Activated T-helper 1 cell treated with anti-CD3 and anti-CD28 coated beads, Interleukin-2, amount 50 U/mL, for 16 hours (primary cell): ENCODE results near the gene UNC79.

Source experiments
- DNase-seq, 2 donors: peaks; one replicate each; pipeline ENCODE4 v3.0.0-alpha.2; 2020; ENCODE audit warnings: low read depth in 1 of 2, low spot score in 1 of 2

UNC79 gene

GRCh38 chr14:93723001-93723400, 292.3 kb downstream of the UNC79 start:
- DNase-seq = no peak

GRCh38 chr14:93725002-93725582, 294.4 kb downstream of the UNC79 start:
- no peak for DNase-seq

GRCh38 chr14:93725993-93726392, 295.3 kb downstream of the UNC79 start:
- DNase-seq = no peak

GRCh38 chr14:93727039-93727740, 296.5 kb downstream of the UNC79 start:
- no peak for DNase-seq

- DNase-seq = no peak
These were observed 297.3 kb downstream of the UNC79 start for GRCh38 chr14:93727917-93728650.

- no peak for DNase-seq
These were observed 297.9 kb downstream of the UNC79 start for GRCh38 chr14:93728651-93729016.

GRCh38 chr14:93729993-93730392, 299.3 kb downstream of the UNC79 start:
- no peak for DNase-seq

GRCh38 chr14:93731753-93732152, 301.0 kb downstream of the UNC79 start:
- no peak for DNase-seq

GRCh38 chr14:93732524-93732923, 301.8 kb downstream of the UNC79 start:
- DNase-seq = no peak

- no peak for DNase-seq
These were observed 302.5 kb downstream of the UNC79 start for GRCh38 chr14:93733231-93733630.

- DNase-seq = no peak
These were observed 302.9 kb downstream of the UNC79 start for GRCh38 chr14:93733631-93734030.

- DNase-seq = no peak
These were observed 303.5 kb downstream of the UNC79 start for GRCh38 chr14:93734086-93734822.

GRCh38 chr14:93735206-93735605, 304.5 kb downstream of the UNC79 start:
- no peak for DNase-seq

GRCh38 chr14:93736378-93737014, 305.8 kb downstream of the UNC79 start:
- no peak for DNase-seq

- no peak for DNase-seq
These were observed 306.9 kb downstream of the UNC79 start for GRCh38 chr14:93737634-93738033.

GRCh38 chr14:93741556-93742230, 311.0 kb downstream of the UNC79 start:
- no peak for DNase-seq

GRCh38 chr14:93742761-93743160, 312.0 kb downstream of the UNC79 start:
- no peak for DNase-seq

- DNase-seq = no peak
These were observed 312.7 kb downstream of the UNC79 start for GRCh38 chr14:93743270-93744060.

- DNase-seq = no peak
These were observed 313.4 kb downstream of the UNC79 start for GRCh38 chr14:93744176-93744575.

GRCh38 chr14:93744876-93745275, 314.1 kb downstream of the UNC79 start:
- DNase-seq = no peak
